ENCODE measurements around the gene MYT1.

The MYT1 gene

GRCh38 chr20:64140061-64140931 is 24.0 kb upstream of the MYT1 start:
- DNase-seq: no peak

DNA sequence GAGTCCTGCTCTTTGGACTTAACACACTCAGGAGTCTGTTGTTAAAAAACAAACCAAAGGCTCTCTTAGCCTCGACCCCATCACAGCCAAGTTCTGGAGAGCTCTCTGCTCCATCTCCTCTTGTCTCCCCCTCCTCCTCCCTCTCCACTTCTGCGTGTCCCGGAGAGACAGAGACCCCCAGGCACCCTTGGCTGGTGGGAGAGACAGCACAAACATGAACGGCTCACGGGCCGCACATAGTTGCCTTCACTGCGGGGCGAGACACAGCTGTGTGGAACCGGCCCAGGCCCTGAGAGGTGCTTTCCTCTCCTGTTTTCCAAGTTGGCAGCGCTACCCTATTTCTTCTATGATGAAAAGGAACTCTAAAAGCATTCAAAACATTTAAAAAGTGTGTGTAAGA is 23.3 kb upstream of the MYT1 start:
- no peak for DNase-seq

DNA sequence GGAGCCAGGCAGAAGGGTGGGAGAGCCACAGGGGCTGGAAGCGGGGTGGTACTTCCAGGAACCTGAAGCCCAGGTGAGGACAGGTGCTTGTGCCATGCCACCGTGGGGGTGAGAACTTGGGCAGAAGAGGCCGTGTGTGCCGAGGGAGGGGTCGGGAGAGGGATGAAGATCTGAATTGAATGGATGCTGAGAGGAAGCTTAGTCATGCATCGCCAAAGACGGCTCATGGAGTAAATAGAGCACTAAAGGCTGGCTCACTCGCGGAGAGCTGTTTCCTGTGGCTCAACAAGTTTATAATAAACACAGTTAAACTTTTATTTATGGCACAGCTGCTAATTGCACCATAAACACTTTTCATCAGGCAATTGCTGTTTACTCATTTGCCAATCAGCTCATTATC is 21.7 kb upstream of the MYT1 start:
- DNase-seq: no peak

DNA sequence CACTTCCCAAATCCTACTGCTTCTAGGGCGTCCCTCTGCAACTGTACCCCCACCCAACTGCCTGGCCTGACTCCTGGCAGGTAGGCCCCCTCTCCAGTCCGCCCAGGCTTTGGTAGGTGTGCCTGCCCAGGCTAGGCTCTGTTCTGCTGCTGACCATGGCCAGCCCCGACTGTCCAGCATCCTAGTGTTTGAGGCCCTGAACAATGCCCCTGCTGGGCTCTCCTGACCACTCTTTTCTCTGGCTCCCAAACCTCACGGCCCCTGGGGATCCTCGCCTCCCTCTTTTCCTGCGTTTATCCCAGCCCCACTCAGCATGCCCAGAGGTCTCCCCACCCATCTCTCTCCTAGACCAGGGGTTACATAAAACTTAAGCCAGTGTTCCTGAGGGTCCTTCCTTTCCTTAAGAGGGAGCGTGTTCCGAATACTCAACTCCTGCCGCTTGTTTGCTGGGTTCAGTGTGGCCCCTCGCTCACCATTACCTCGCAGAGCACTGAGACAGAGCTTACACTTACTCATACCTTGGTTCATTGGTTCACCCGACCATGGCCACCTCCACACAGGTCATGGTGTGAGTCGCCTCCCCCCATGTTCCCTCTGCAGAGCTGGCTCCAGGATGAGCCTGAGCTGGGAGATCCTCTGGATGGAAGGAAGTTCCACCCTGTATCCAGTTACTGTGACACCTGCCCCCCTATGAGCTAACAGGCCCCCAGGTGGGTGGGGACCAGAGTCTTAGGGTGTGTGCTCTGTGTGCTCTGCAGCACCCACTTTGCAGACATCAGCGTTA is 21.0 kb upstream of the MYT1 start:
- no peak for DNase-seq

GRCh38 chr20:64144144-64144912 is 19.9 kb upstream of the MYT1 start:
- DNase-seq: no peak

DNA sequence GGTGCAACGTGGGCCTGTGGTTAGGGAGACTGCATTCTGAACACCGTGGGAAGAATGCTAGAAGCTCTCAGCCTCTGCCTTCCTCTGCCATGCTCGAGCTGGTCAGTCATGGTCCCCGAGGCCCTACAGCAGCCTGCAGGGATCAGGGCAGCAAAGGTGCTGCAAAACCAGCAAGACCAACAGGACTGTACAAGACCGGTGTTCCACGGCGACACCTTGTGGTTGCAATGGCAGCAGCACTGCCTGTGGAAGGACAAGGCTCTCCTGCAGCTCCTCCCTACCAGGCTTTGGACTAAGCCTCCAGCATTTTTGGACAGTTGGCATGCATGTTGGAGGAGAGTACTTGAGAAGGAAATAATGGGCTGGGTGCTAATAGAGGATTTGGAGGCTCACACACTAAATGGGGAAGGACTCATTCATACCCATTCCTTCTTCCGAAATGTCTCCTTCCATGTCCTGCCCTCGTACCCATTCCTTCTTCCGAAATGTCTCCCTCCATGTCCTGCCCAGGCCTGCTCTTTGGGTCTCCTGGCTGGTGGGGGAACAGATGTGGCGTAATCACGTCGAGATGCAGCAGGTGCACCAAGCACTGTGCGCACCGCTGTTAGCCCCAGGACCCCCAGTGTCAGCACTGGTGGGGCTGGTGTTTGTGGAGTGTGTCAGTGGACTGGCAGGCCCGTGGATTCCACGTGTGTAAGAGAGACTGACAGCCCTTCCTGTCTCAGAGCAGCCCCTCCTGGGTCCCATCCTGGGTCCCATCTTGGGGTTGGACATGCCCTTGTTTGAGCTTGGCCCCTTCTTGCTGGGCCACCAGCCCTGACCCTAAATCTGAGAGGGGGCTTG is 18.6 kb upstream of the MYT1 start:
- no peak for DNase-seq

GRCh38 chr20:64146301-64146935 is 17.8 kb upstream of the MYT1 start:
- DNase-seq: peak; percentile 67

DNA sequence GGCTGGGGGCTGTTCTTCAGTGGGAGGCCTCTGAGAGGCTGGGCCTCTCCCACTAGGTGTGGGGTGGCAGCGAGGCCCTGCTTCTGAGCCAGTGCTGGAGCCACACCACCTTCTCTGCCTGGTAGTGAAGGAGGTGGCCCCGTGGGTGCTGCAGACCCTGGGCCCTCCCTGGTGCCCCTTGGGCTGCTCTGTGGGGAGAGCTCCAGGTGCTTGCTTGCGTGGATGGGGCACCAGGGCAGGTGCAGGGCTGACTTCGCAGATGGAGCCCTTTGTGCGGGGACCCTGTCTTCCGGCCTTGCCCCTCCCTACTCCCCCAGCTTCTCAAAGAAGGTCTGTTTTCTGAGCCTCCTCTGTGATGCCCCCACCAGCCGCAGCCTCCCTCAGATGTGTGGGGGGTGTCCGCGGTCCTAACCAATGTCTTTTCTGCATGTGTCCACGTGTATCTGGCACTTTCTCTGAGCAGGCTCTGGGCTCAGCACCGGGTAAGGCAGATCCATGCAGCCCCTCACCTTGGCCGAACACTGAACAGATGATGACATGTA is 17.2 kb upstream of the MYT1 start:
- DNase-seq: no peak

- no peak for DNase-seq
Measured at GRCh38 chr20:64148581-64148980, 15.7 kb upstream of the MYT1 start.

DNA sequence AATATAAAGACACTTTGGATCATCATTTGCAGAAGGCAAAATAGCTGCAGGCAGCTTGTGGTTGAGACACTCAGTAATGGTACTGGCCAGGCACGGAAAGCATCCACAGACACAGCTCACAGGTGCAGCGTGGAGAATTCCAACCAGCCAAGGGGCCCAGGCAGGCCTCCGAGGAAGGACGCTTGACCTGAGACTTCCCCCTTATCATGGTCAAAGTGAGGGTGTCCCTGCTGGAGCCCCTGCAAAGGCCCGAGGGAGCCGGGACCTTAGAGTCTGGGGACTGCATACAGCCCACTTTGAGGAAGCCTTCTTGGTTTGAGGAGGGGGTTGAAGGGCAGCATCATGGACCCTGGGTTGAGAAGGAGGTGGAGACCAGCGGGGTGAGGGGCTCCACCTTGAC is 15.1 kb upstream of the MYT1 start:
- DNase-seq: no peak

DNA sequence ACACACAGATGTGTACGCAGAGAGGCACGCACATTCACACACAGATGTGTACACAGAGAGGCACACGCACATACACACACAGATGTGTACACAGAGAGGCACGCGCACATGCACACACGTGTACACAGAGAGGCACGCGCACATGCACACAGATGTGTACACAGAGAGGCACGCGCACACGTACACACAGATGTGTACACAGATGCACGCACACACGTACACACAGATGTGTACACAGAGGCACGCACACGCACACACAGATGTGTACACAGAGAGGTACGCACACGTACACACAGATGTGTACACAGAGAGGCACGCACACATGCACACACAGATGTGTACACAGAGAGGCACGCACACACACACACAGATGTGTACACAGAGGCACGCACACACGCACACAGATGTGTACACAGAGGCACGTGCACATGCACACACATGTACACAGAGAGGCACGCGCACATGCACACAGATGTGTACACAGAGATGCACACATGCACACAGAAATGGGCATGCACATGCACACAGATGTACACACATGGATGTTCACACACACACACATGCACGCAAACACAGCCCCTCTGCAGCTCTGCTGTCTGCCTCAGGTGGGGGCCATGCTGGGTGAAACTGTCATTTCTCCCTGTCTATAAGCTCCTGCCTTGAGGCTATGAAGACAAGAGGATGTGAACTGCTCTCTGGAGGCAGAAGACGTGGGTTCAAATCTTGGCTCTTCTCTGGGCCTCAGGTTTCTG is 14.3 kb upstream of the MYT1 start:
- DNase-seq: no peak

DNA sequence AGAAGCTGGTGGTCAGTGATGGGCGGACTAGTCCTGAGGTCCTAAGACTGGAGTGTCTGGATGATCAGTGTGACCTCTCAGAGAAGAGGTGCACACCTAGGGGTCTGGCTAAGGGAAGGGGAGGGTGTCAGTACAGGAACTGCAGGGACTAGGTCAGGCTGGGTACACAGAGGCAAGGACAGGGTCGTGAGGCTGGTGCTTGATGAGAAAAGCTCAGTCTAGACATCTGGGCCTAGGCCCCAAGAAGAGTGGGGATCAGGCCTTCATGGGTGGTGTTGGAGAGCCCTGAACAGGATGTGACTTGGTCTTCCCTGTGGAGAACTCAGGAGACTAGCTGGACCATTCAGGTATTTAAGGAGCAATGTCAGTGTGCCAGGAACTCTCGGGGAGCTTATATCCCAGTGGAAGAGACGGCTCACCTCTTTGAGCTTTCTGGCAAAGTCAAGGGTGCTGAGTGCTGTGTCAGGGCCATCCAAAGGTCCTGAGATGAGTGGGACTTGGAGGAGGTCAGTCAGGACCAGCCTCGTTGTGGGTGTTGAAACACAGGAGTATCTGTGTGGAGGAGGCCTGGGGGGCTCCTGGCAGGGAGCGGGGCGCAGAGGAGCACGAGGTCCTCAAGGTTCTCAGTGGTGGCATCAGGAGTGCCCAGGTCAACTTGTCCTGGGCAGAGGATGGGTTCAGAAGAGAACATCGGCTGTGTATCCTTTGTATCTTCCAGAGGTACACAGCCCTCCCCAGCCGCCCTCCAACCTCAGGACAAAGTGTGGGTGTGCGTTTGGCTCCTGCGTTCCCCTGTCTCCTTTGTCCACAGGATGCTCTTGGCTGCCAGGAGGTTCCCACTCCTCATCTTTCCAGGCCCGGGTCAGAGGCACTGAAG is 13.3 kb upstream of the MYT1 start:
- no peak for DNase-seq

GRCh38 chr20:64151633-64152530 is 12.4 kb upstream of the MYT1 start:
- no peak for DNase-seq

DNA sequence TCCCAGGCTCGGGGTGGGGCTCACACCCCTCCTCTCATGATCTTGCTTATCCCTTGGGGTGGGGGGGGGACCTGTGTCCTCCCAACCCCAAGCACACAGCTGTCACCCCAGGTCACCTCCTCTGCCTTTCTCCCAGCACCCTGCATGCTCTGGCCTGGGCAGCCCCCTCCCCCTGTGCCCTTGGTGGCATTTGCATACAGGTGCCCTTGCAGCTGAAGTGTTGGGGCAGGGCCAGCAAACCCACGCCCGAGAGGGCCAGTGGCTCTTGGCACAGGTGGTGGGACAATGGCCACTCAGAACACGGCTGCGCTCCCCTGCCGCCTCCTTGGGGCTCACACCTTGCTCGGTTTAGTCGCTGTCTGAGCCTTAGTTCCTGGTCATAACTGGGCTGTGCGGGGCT is 11.3 kb upstream of the MYT1 start:
- peak; percentile 88 for DNase-seq

GRCh38 chr20:64153410-64153809 is 10.8 kb upstream of the MYT1 start:
- DNase-seq: no peak

GRCh38 chr20:64153861-64154589 is 10.2 kb upstream of the MYT1 start:
- no peak for DNase-seq

- no peak for DNase-seq
Measured at GRCh38 chr20:64154590-64155257, 9.5 kb upstream of the MYT1 start.

Data from NCI-H1436 (cell line).